Effector memory CD4-positive, alpha-beta T cell (primary cell): ENCODE results near the gene ABCB10.
"Not testable (repeated sequence)": the region's sequence is repeated elsewhere in the genome, so short reads cannot be mapped to it uniquely, and the experiment has no call there.

Experiments
- DNase-seq, 3 donors: peaks; one replicate each; pipeline ENCODE4 v3.0.0-alpha.2; 2020
- H3K27ac ChIP-seq: 2 replicates; pipeline ENCODE4 v1.7.0; 2013; ENCODE audit warnings: mild to moderate bottlenecking, low read length, moderate library complexity; ENCODE audit not compliant: insufficient read depth, poor library complexity, severe bottlenecking
- H3K27me3 ChIP-seq: replicated peaks from 2 replicates; pipeline ENCODE4 v1.7.0; 2013; ENCODE audit warnings: mild to moderate bottlenecking, low read length; ENCODE audit not compliant: insufficient read depth, control insufficient read depth, poor library complexity, severe bottlenecking
- H3K36me3 ChIP-seq: 2 replicates; pipeline ENCODE4 v1.7.0; 2013; ENCODE audit warnings: mild to moderate bottlenecking, low read length, moderate library complexity; ENCODE audit not compliant: control insufficient read depth, insufficient read depth
- H3K4me1 ChIP-seq: 2 replicates; pipeline ENCODE4 v1.7.0; 2013; ENCODE audit warnings: low read length, mild to moderate bottlenecking; ENCODE audit not compliant: control insufficient read depth, insufficient read depth, poor library complexity, severe bottlenecking
- H3K4me3 ChIP-seq: 2 replicates; pipeline ENCODE4 v1.7.0; 2013; ENCODE audit warnings: low read length, low read depth, mild to moderate bottlenecking; ENCODE audit not compliant: insufficient read depth, poor library complexity, severe bottlenecking
- H3K9me3 ChIP-seq: 2 replicates; pipeline ENCODE4 v1.7.0; 2013; ENCODE audit warnings: mild to moderate bottlenecking, low read length, moderate library complexity; ENCODE audit not compliant: control insufficient read depth

Gene ABCB10

GRCh38 chr1:229538945-229539344 is 19.6 kb downstream of the ABCB10 start:
- no peaks in the 10 kb centered on the region for H3K27me3 ChIP-seq
- H3K9me3 ChIP-seq = no peaks in the 10 kb centered on the region
- H3K36me3 ChIP-seq = peaks cover 26% of the 10 kb centered on the region
- no peaks in the 10 kb centered on the region for H3K4me1 ChIP-seq
- H3K27ac ChIP-seq = no peak overlapping the region
- no peak overlapping the region for H3K4me3 ChIP-seq
- no peak for DNase-seq

DNA sequence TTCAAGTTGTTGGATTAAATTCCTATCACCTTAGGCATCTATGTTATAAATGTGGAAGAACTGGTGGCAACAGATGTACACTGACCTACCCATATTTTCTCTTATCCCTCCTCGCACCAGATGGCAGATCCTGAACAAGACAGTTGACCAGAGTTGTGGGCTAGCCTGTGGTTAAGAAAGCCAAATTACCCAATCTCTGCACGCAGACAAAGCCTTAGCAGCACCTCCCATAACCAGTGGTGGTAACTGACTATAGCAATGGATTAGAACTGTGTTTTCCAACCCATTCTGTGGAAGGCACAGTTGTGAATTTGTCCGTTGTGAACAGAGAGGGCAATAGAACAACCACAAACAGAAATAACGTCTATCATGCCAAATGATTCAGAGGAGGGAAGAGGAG is 20.6 kb downstream of the ABCB10 start:
- H3K9me3 ChIP-seq = no peaks in the 10 kb centered on the region
- no peak overlapping the region for H3K27ac ChIP-seq
- no peak overlapping the region for H3K4me3 ChIP-seq
- no peak for DNase-seq
- H3K36me3 ChIP-seq = peaks cover 26% of the 10 kb centered on the region
- no peaks in the 10 kb centered on the region for H3K27me3 ChIP-seq
- no peaks in the 10 kb centered on the region for H3K4me1 ChIP-seq

GRCh38 chr1:229536982-229537381 is 21.5 kb downstream of the ABCB10 start:
- H3K36me3 ChIP-seq = peaks cover 25% of the 10 kb centered on the region
- H3K27me3 ChIP-seq = no peaks in the 10 kb centered on the region
- DNase-seq = no peak
- no peak overlapping the region for H3K4me3 ChIP-seq
- no peak overlapping the region for H3K27ac ChIP-seq
- H3K4me1 ChIP-seq = no peaks in the 10 kb centered on the region
- H3K9me3 ChIP-seq = no peaks in the 10 kb centered on the region

DNA sequence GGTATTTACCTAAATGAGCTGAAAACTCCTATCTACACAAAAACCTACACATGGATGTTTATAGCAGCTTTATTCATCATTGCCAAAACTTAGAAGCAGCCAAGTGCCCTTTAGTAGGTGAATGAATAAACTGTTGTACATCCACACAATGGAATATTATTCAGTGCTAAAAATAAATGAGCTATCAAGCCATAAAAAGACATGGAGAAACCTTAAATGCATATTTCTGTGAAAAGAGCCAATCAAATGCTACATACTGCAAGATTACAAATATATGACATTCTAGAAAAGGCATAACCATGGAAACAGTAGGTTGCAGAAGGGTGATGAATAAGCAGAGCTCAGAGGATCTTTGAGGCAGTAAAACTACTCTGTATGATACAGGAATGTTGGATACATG is 23.3 kb downstream of the ABCB10 start:
- H3K27ac ChIP-seq = no peak overlapping the region
- no peak for DNase-seq
- peaks cover 30% of the 10 kb centered on the region for H3K36me3 ChIP-seq
- H3K4me3 ChIP-seq = no peak overlapping the region
- no peaks in the 10 kb centered on the region for H3K9me3 ChIP-seq
- no peaks in the 10 kb centered on the region for H3K4me1 ChIP-seq
- H3K27me3 ChIP-seq = no peaks in the 10 kb centered on the region

GRCh38 chr1:229531326-229531725 is 27.2 kb downstream of the ABCB10 start:
- Histone ChIP-seq H3K4me3 (no peak overlapping the region), H3K27ac (no peak overlapping the region), H3K9me3 (no peaks in the 10 kb centered on the region), H3K4me1 (no peaks in the 10 kb centered on the region), H3K27me3 (no peaks in the 10 kb centered on the region), H3K36me3 (peaks cover 35% of the 10 kb centered on the region)
- DNase-seq = no peak

DNA sequence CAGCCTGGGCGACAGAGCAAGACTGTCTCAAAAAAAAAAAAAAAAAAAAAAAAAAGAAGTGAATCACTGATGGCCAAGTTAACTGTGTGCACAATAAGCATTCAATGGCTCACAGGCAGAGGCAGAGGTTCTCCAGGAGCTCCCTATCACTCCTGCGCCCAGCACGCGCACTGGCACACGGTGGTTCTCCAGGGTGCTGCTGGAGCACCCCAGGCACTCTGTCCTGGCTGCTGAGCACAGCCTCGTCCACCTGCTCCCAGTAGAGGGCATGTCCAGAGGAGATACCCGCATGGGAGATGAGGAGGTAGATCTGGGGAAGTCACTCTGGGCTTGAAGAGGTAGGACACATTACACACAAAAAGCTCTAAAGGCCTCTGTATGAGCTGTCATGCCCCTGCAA is 28.9 kb downstream of the ABCB10 start:
- no peak overlapping the region for H3K27ac ChIP-seq
- H3K4me1 ChIP-seq = no peaks in the 10 kb centered on the region
- no peaks in the 10 kb centered on the region for H3K9me3 ChIP-seq
- no peaks in the 10 kb centered on the region for H3K27me3 ChIP-seq
- DNase-seq = no peak
- peaks cover 45% of the 10 kb centered on the region for H3K36me3 ChIP-seq
- no peak overlapping the region for H3K4me3 ChIP-seq

DNA sequence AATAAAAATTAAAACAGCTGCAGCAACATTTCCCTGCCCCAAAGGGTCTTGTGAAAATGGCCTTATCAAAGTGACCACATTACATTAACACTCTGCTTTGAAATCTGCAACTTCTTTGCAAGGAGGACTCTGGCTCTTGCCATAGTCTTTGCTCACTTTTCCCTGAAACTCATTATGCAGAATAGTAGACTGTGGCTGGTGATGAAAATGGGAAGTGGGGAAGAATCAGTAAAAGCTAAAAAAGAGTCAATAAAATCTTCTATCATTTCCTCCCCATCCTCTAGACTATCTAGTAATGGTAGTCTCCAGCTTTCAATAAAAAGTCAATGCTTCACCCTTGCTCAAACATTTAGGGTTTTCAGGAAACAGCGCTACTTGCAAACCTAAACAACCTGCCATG is 31.8 kb downstream of the ABCB10 start:
- no peak overlapping the region for H3K27ac ChIP-seq
- H3K4me1 ChIP-seq = no peaks in the 10 kb centered on the region
- no peaks in the 10 kb centered on the region for H3K27me3 ChIP-seq
- no peak overlapping the region for H3K4me3 ChIP-seq
- peaks cover 59% of the 10 kb centered on the region for H3K36me3 ChIP-seq
- H3K9me3 ChIP-seq = no peaks in the 10 kb centered on the region
- no peak for DNase-seq

DNA sequence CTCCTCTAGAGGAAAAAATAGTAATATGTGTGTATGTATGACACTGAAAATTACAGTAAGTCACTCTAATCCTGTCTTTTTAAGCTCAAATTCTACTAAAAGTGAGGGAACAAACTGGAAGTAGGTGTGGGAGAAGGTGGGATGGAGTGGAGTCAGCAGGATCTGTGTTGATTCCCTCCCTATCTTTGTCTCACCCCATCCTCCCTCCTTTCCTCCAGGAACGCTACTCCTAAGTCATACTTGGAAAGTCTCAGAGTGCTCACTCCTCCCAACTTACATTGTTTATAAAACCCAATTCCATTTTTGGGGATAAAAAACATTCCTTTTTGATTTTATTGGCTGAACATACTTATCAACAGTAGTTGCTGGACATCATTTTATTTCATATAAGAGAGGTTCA is 35.5 kb downstream of the ABCB10 start:
- Histone ChIP-seq H3K4me3 (no peak overlapping the region), H3K36me3 (peaks cover 42% of the 10 kb centered on the region)

GRCh38 chr1:229514578-229515275 is 43.8 kb downstream of the ABCB10 start:
- H3K4me1 ChIP-seq = no peaks in the 10 kb centered on the region
- no peak overlapping the region for H3K27ac ChIP-seq
- no peak overlapping the region for H3K4me3 ChIP-seq
- DNase-seq = peak; percentile 34 to 50 (median 38)
- H3K36me3 ChIP-seq = peaks cover 9% of the 10 kb centered on the region
- H3K27me3 ChIP-seq = no peaks in the 10 kb centered on the region
- H3K9me3 ChIP-seq = no peaks in the 10 kb centered on the region

More for the DNA sequence above, 35.5 kb downstream of the ABCB10 start:
- no peak overlapping the region for H3K27ac ChIP-seq
- H3K4me1 ChIP-seq = no peaks in the 10 kb centered on the region
- DNase-seq = no peak
- no peaks in the 10 kb centered on the region for H3K27me3 ChIP-seq
- H3K9me3 ChIP-seq = no peaks in the 10 kb centered on the region

DNA sequence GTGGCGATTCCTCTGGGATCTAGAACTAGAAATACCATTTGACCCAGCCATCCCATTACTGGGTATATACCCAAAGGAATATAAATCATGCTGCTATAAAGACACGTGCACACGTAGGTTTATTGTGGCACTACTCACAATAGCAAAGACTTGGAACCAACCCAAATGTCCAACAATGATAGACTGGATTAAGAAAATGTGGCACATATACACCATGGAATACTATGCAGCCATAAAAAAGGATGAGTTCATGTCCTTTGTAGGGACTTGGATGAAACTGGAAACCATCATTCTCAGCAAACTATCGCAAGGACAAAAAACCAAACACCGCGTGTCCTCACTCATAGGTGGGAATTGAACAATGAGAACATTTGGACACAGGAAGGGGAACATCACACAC is 46.9 kb downstream of the ABCB10 start:
- peaks cover 11% of the 10 kb centered on the region for H3K4me1 ChIP-seq
- not testable (repeated sequence) for H3K27ac ChIP-seq, H3K36me3 ChIP-seq, H3K4me3 ChIP-seq, DNase-seq, H3K27me3 ChIP-seq, H3K9me3 ChIP-seq
